ENCODE measurements around the gene C13orf42.

Gene C13orf42

DNA sequence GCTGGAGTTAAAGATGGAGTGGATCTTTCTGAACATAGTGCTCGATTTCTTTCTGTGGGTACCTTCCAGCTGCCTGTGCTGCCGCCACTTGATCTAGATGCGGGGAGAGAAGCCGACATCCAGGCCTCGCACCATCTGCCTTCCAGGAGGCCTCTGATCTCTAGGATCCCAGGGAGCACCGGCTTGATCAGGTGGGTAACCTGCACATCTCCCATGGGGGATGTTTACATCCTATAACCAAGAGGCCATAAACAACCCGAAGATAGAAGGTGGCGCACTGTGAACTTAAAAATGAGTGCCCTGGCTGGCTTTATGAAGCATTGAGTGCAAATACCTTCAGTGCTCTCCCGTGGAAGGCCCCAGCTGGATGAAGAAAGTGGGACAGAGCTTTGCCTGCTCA, at the start of gene C13orf42:
C13orf42 (minus strand) TSS at position 101 of the 400 bp plus-strand sequence; CDS start at position 36, 65 bp downstream.
- Histone ChIP-seq H3K4me1 (ENCODE audit: control insufficient read depth, insufficient read depth, low read length) (no peaks in the 10 kb centered on the region), H3K36me3 (ENCODE audit: control insufficient read depth, insufficient read depth, low read length) (no peaks in the 10 kb centered on the region), H3K9ac (ENCODE audit: low read depth, low read length) (no peak within 1 kb of the TSS), H3K27me3 (ENCODE audit: control insufficient read depth, insufficient read depth, low read length) (no peaks in the 10 kb centered on the region), H3K9me3 (ENCODE audit: control insufficient read depth, insufficient read depth, low read length) (no peaks in the 10 kb centered on the region), H3K4me3 (ENCODE audit: low read depth, low read length) (no peak within 1 kb of the TSS)

DNA sequence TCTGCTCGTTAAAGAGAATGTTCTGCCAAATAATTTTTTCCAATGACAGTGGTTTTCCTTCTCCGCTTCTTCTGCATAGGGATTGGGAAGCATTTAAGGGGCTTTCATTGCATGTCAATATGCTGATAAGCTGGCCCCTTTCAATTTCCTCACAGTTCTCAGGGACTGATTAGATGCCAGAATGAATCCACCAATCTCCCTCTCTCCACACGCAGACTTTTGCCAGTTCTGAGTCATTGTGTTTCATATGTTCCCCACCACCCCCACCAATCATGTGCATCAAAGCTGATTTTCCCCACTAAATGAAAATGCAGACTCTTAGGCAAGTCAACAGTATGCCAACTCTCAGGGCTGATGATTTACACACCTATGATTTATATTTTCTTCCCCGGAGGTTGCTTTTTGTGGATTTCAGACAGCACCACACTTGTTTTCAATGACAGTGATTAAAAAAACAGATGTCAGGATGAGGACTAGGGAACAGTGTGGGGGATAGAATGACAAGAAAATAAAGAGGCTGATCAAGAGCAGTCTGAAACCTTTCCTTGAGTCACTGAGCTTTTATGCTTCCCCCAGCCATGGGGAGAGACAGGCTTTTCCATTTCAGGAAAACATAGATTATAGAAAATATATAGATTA, 47.9 kb upstream of the C13orf42 start:
- no peak overlapping the region for H3K9ac ChIP-seq (ENCODE audit: low read depth, low read length)
- H3K27me3 ChIP-seq (ENCODE audit: control insufficient read depth, insufficient read depth, low read length): no peaks in the 10 kb centered on the region
- no peaks in the 10 kb centered on the region for H3K36me3 ChIP-seq (ENCODE audit: control insufficient read depth, insufficient read depth, low read length)
- no peak overlapping the region for H3K4me3 ChIP-seq (ENCODE audit: low read depth, low read length)
- peaks cover 18% of the 10 kb centered on the region for H3K4me1 ChIP-seq (ENCODE audit: control insufficient read depth, insufficient read depth, low read length)
- H3K9me3 ChIP-seq (ENCODE audit: control insufficient read depth, insufficient read depth, low read length): no peaks in the 10 kb centered on the region

DNA sequence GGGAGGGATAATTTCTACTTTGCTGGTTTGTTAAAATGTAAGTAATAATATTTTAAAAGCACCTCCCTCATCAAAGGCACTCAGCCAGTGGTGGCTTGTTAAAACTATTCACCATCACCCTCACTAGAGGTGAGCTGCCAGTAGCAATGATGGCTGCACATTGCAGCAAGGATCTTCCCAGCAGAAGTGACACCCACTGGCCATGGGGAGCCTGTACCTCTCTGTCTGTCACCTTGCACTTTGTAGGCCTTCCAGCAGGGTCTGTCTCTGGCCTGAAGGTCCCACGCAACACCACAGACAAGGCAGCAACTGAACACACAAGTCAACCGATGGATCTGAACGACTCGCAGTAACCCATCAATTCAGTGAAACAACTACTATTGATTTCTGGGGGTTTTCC, 47.3 kb upstream of the C13orf42 start:
- no peak overlapping the region for H3K9ac ChIP-seq (ENCODE audit: low read depth, low read length)
- no peaks in the 10 kb centered on the region for H3K36me3 ChIP-seq (ENCODE audit: control insufficient read depth, insufficient read depth, low read length)
- no peak overlapping the region for H3K4me3 ChIP-seq (ENCODE audit: low read depth, low read length)
- no peaks in the 10 kb centered on the region for H3K9me3 ChIP-seq (ENCODE audit: control insufficient read depth, insufficient read depth, low read length)
- no peaks in the 10 kb centered on the region for H3K27me3 ChIP-seq (ENCODE audit: control insufficient read depth, insufficient read depth, low read length)
- peaks cover 18% of the 10 kb centered on the region for H3K4me1 ChIP-seq (ENCODE audit: control insufficient read depth, insufficient read depth, low read length)

DNA sequence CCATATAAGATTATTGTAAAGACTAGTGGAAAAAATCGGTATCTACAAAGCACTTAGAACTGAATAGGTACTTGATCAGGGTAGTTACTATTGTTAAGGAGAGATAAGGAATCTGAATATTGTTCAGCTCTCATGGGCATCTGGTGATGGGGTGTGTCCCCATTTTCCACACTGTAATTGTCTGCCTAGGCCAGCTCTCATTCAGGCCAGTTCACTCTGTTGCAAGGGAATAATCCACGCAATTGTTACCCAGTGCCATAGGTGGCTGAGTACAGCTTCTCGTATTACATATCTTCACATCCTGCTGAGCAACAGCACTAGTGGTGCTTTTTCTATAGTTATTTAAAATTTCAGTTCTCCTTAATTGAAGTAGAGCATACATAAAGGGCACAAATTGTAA, 45.6 kb upstream of the C13orf42 start:
- Histone ChIP-seq H3K9ac (ENCODE audit: low read depth, low read length) (no peak overlapping the region), H3K4me3 (ENCODE audit: low read depth, low read length) (no peak overlapping the region), H3K4me1 (ENCODE audit: control insufficient read depth, insufficient read depth, low read length) (peaks cover 18% of the 10 kb centered on the region), H3K36me3 (ENCODE audit: control insufficient read depth, insufficient read depth, low read length) (no peaks in the 10 kb centered on the region), H3K9me3 (ENCODE audit: control insufficient read depth, insufficient read depth, low read length) (no peaks in the 10 kb centered on the region), H3K27me3 (ENCODE audit: control insufficient read depth, insufficient read depth, low read length) (no peaks in the 10 kb centered on the region)

DNA sequence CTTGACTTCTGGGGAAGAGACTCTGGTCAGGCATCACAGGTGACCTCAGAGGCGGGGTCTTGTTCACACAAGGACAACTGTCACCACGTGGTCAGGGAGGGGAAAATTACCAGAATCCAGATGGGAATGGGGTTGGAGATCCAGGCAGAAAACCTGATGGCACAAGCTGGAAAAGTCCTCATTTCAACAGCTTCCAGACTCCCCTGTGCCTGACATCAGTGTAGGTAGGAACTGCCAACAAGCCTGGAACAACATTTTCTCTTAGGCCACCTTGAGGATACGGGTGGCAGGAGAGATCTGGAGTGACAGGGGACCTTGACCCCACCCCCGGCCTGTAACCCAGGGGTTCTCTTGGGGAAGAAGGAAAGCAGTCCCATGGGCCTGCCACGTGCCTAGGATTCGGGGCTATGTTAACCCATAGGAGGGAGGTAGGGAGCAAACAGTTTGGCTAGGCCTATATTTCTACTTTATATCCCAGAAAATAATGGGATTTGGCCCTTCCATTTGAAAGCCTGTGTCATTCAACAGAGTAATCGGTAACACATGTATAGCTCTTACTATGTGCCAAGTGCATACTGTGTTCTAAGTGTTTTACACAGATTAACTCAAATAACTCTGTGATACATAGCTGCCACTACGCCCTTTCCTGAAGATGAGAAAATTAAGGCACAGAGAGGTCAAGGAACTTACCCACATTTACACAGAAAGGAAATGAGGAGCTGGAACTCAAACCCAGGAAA, 44.9 kb upstream of the C13orf42 start:
- H3K4me1 ChIP-seq (ENCODE audit: control insufficient read depth, insufficient read depth, low read length): peaks cover 18% of the 10 kb centered on the region
- no peak overlapping the region for H3K4me3 ChIP-seq (ENCODE audit: low read depth, low read length)
- H3K27me3 ChIP-seq (ENCODE audit: control insufficient read depth, insufficient read depth, low read length): no peaks in the 10 kb centered on the region
- H3K9ac ChIP-seq (ENCODE audit: low read depth, low read length): no peak overlapping the region
- H3K9me3 ChIP-seq (ENCODE audit: control insufficient read depth, insufficient read depth, low read length): no peaks in the 10 kb centered on the region
- H3K36me3 ChIP-seq (ENCODE audit: control insufficient read depth, insufficient read depth, low read length): no peaks in the 10 kb centered on the region

DNA sequence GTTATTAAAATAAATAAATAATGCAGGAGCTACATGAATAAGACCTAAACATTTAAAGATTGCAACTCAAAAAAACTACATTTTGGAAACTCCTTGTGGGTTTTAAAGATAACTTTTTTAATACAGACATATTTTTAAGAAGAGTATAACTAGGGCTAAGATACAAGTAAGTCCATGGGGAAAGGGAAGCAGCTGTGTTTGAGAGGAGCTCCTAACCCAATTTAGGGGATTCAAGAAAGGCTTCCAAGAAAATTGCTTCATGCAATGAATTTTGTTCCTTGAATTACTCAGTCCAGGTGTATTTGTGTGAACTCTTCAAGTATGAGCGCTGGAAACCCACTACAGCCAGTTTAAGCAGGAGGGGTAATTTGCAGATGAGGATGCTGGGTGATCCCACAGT, 44.1 kb upstream of the C13orf42 start:
- Histone ChIP-seq H3K27me3 (ENCODE audit: control insufficient read depth, insufficient read depth, low read length) (no peaks in the 10 kb centered on the region), H3K4me3 (ENCODE audit: low read depth, low read length) (no peak overlapping the region), H3K36me3 (ENCODE audit: control insufficient read depth, insufficient read depth, low read length) (no peaks in the 10 kb centered on the region), H3K9ac (ENCODE audit: low read depth, low read length) (no peak overlapping the region), H3K4me1 (ENCODE audit: control insufficient read depth, insufficient read depth, low read length) (peaks cover 19% of the 10 kb centered on the region), H3K9me3 (ENCODE audit: control insufficient read depth, insufficient read depth, low read length) (no peaks in the 10 kb centered on the region)

DNA sequence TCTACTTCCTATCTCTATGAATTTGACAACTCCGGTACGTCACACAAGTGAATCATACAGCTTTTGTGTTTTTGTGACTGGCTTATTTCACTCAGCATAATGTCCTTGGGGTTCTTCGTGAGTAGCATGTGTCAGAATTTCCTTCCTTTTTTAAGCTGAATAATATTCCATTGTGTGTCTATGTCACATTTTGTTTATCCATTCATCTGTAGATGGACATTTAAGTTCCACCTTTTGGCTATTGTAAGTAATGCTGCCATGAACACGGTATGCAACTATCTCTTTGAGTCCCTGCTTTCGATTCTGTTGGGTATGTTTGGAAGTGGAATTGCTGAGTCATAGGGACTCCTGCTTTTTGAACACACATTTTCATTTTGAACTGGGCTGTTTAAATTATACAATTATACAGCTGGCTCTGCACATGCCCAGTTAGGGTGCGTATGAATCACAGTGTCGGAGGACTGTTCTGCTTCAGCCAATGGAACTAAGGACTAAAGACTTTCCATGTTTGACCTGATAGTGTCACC, 43.0 kb upstream of the C13orf42 start:
- H3K4me3 ChIP-seq (ENCODE audit: low read depth, low read length): no peak overlapping the region
- no peaks in the 10 kb centered on the region for H3K27me3 ChIP-seq (ENCODE audit: control insufficient read depth, insufficient read depth, low read length)
- no peak overlapping the region for H3K9ac ChIP-seq (ENCODE audit: low read depth, low read length)
- H3K36me3 ChIP-seq (ENCODE audit: control insufficient read depth, insufficient read depth, low read length): no peaks in the 10 kb centered on the region
- peaks cover 21% of the 10 kb centered on the region for H3K4me1 ChIP-seq (ENCODE audit: control insufficient read depth, insufficient read depth, low read length)
- H3K9me3 ChIP-seq (ENCODE audit: control insufficient read depth, insufficient read depth, low read length): no peaks in the 10 kb centered on the region

DNA sequence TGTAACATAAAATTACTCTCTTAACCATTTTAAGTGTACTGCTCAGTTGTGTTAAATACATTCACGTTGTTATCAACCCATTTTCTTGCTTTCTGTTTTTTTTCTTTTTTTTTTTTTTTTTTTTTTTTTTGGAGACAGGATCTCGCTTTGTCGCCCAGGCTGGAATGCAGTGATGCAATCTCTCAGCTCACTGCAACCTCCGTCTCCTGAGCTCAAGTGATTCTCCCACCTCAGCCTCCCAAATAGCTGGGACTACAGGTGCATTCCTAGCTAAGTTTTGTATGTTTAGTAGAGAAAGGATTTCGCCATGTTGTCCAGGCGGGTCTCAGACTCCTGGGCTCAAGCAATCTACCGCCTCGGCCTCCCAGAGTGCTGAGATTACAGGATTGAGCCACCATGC, 42.5 kb upstream of the C13orf42 start:
- peaks cover 15% of the 10 kb centered on the region for H3K4me1 ChIP-seq (ENCODE audit: control insufficient read depth, insufficient read depth, low read length)
- H3K9ac ChIP-seq (ENCODE audit: low read depth, low read length): no peak overlapping the region
- H3K9me3 ChIP-seq (ENCODE audit: control insufficient read depth, insufficient read depth, low read length): no peaks in the 10 kb centered on the region
- H3K4me3 ChIP-seq (ENCODE audit: low read depth, low read length): no peak overlapping the region
- H3K36me3 ChIP-seq (ENCODE audit: control insufficient read depth, insufficient read depth, low read length): no peaks in the 10 kb centered on the region
- no peaks in the 10 kb centered on the region for H3K27me3 ChIP-seq (ENCODE audit: control insufficient read depth, insufficient read depth, low read length)

DNA sequence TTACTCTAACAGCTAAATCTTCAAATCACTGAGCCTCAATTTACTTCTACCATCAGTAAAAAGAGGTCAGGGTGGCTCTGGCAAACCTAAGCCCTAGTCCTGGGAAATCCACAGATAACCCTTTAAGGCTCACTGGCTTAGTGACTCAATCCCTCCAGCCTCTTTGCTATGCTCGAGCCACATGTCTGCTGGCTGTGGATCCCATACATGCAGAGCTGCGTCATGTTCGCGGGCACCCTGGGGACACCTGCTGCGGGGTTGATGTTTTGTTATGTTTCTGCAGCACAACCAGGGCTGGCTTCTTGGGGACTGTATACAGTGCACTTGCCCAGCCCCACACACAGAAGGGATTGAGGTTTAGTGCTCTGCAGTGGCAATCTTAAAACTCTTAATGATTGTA, 41.6 kb upstream of the C13orf42 start:
- no peaks in the 10 kb centered on the region for H3K36me3 ChIP-seq (ENCODE audit: control insufficient read depth, insufficient read depth, low read length)
- no peak overlapping the region for H3K4me3 ChIP-seq (ENCODE audit: low read depth, low read length)
- H3K27me3 ChIP-seq (ENCODE audit: control insufficient read depth, insufficient read depth, low read length): no peaks in the 10 kb centered on the region
- no peak overlapping the region for H3K9ac ChIP-seq (ENCODE audit: low read depth, low read length)
- peaks cover 15% of the 10 kb centered on the region for H3K4me1 ChIP-seq (ENCODE audit: control insufficient read depth, insufficient read depth, low read length)
- H3K9me3 ChIP-seq (ENCODE audit: control insufficient read depth, insufficient read depth, low read length): no peaks in the 10 kb centered on the region

DNA sequence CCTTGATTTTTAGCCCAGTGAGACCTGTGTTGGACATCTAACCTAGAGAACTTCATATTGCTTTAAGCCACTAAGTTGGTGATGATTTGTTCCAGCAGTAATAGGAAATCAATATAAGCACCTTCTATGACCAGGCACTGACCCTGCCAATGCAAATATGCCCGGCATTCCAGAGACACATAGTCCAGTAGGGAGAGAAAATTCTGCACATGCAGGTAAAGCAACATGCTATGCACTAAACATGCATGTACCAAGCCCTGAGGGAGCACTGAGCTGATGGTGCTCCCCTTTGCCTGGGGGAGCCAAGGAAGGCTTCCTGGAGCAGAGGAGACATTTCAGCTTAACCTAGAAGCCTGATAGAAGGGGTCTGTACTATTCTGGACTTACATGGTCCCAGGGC, 40.4 kb upstream of the C13orf42 start:
- H3K4me1 ChIP-seq (ENCODE audit: control insufficient read depth, insufficient read depth, low read length): peaks cover 16% of the 10 kb centered on the region

DNA sequence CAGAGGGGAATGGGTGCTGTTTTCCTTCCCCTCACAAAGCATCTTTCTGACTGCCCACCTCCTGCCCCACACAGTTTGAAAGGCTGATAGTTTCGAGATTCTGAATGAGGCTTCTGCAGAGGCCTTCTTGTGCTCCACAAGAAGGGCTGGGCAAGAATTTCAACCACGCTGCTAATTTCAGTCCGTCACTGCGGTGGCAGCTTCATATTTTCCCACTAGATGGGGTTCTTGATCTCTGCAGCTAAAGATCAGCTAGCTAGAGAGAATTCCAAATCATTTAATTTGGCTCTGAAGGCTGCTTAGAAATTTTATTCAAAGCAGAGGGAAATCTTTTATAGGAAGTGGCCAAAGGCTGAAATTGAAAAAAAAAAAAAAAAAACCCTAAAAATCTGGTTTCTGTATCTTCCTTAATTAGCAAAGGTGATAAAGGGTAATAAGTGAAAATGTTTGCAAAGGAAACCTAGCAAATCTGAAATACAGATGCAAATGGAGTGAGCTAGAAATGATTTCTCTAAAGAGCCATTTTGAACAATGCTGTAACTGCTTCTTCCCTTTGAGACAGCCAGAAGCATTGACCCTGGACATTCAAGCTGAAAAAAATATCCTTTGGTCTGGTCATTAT, 38.0 kb upstream of the C13orf42 start:
- Histone ChIP-seq H3K4me1 (ENCODE audit: control insufficient read depth, insufficient read depth, low read length) (peaks cover 16% of the 10 kb centered on the region), H3K4me3 (ENCODE audit: low read depth, low read length) (peak overlapping the region; percentile 23), H3K9ac (ENCODE audit: low read depth, low read length) (peak overlapping the region; percentile 4), H3K27me3 (ENCODE audit: control insufficient read depth, insufficient read depth, low read length) (no peaks in the 10 kb centered on the region), H3K9me3 (ENCODE audit: control insufficient read depth, insufficient read depth, low read length) (no peaks in the 10 kb centered on the region), H3K36me3 (ENCODE audit: control insufficient read depth, insufficient read depth, low read length) (no peaks in the 10 kb centered on the region)

More for the DNA sequence above, 40.4 kb upstream of the C13orf42 start:
- Histone ChIP-seq H3K36me3 (ENCODE audit: control insufficient read depth, insufficient read depth, low read length) (no peaks in the 10 kb centered on the region), H3K9ac (ENCODE audit: low read depth, low read length) (no peak overlapping the region), H3K9me3 (ENCODE audit: control insufficient read depth, insufficient read depth, low read length) (no peaks in the 10 kb centered on the region), H3K27me3 (ENCODE audit: control insufficient read depth, insufficient read depth, low read length) (no peaks in the 10 kb centered on the region), H3K4me3 (ENCODE audit: low read depth, low read length) (no peak overlapping the region)
